Kidney epithelial cell (primary cell): ENCODE data around the gene ABHD10. TPM values are rescaled to one million over a fixed set of nuclear protein-coding genes. Genes with fewer than 3 reads are reported as not detected.

ENCODE experiments used
- DNase-seq: peaks from one replicate; pipeline ENCODE4 v3.0.0-alpha.2; 2010; ENCODE audit warnings: low read depth
- H3K27me3 ChIP-seq: 2 replicates; pipeline ENCODE4 v1.6.0; 2011; ENCODE audit warnings: low read length; ENCODE audit not compliant: control insufficient read depth, insufficient read depth
- H3K36me3 ChIP-seq: 2 replicates; pipeline ENCODE4 v1.5.1; 2011; ENCODE audit warnings: low read length; ENCODE audit not compliant: control insufficient read depth, insufficient read depth
- H3K4me3 ChIP-seq: 2 replicates; pipeline ENCODE4 v1.5.1; 2011; ENCODE audit warnings: low read depth, mild to moderate bottlenecking, control low read depth, low read length
- total RNA-seq: library from RNA; depleted of rRNA; stranded (reverse); fragments of >200 nt; gene quantifications from 2 replicates; pipeline ENCODE4 v1.2.3, GENCODE V29; 2015
- TF ChIP-seq, protein P1 (sequence below): IDR thresholded peaks from 2 replicates; pipeline ENCODE4 v1.5.1; 2011; ENCODE audit warnings: mild to moderate bottlenecking, moderate library complexity, low read length, control low read depth, inconsistent platforms; ENCODE audit not compliant: insufficient read depth, poor library complexity, severe bottlenecking

ABHD10 gene
- total RNA-seq, 1 donor from 2014 or later, result 17.6 TPM

DNA sequence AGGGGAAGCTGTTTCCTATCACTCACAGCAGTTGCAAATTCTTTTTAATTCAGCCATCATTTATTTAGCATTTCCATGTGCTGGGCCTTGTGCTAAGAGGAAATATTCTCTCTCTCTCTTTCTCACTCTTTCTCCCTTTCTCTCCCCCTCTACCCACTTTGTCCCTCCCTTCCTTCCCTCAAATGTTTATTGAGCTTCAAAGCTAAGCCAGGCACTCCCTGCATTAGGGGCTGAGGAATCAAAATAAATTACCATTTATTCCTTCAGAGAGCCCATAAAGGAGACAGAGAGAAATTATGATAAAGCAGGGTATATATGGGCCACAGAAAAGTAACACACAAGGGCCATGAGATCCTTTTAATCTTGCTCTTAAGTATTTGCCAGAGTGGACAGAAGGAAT lies 62.5 kb downstream of the ABHD10 start:
- H3K36me3 ChIP-seq, result no peaks in the 10 kb centered on the region
- TF ChIP-seq, protein P1, sequence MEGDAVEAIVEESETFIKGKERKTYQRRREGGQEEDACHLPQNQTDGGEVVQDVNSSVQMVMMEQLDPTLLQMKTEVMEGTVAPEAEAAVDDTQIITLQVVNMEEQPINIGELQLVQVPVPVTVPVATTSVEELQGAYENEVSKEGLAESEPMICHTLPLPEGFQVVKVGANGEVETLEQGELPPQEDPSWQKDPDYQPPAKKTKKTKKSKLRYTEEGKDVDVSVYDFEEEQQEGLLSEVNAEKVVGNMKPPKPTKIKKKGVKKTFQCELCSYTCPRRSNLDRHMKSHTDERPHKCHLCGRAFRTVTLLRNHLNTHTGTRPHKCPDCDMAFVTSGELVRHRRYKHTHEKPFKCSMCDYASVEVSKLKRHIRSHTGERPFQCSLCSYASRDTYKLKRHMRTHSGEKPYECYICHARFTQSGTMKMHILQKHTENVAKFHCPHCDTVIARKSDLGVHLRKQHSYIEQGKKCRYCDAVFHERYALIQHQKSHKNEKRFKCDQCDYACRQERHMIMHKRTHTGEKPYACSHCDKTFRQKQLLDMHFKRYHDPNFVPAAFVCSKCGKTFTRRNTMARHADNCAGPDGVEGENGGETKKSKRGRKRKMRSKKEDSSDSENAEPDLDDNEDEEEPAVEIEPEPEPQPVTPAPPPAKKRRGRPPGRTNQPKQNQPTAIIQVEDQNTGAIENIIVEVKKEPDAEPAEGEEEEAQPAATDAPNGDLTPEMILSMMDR, result no peak
- no peak for DNase-seq

DNA sequence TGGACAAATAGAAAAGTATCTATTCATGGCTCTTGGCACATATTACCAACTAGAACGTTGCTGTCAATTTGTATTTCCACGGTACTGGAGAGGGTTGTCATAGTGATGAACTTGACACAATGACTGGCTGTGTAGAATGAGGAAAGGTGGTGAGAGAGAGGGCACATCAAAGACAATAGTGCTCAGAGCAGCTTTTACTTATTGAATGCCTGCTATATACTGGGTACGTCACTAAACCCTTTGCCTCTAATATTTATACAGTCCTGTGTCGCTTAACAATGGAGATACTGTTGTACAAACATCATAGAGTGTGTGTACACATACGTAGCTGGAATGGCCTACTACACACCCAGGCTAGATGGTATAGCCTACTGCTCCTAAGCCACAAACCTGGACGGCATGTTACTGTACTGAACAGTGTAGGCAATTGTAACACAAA lies 64.0 kb downstream of the ABHD10 start:
- no peaks in the 10 kb centered on the region for H3K27me3 ChIP-seq
- TF ChIP-seq, protein P1, result no peak
- H3K4me3 ChIP-seq, result no peak overlapping the region
- no peak for DNase-seq
- H3K36me3 ChIP-seq, result no peaks in the 10 kb centered on the region

More for the DNA sequence above, 62.5 kb downstream of the ABHD10 start:
- Histone ChIP-seq H3K4me3 (no peak overlapping the region), H3K27me3 (no peaks in the 10 kb centered on the region)

Other genes with a start within 250 kb of the ABHD10 start
- gene PHLDB2, start 119.8 kb upstream of the ABHD10 start, total RNA-seq, result 57.2 and 57.6 TPM in 2 replicates
- 1.6 and 3.7 TPM in 2 replicates for gene TAGLN3, start 19.9 kb downstream of the ABHD10 start, total RNA-seq
- gene TMPRSS7, start 55.7 kb downstream of the ABHD10 start, total RNA-seq, result not detected in 2 replicates
- 42.5 and 42.9 TPM in 2 replicates for gene C3orf52, start 107.4 kb downstream of the ABHD10 start, total RNA-seq
- gene GCSAM, start 154.2 kb downstream of the ABHD10 start, total RNA-seq, result not detected in 2 replicates